KOPT-K1 (cell line): ENCODE results near the gene ELAPOR2.

Experiments used
- H3K27ac ChIP-seq: fragments of 200-600 bp; sonication (generic); 2 replicates; pipeline ENCODE4 v1.5.1; 2016; ENCODE audit warnings: antibody characterized with exemption, mild to moderate bottlenecking, low read depth, low read length; ENCODE audit not compliant: poor library complexity, severe bottlenecking
- H3K36me3 ChIP-seq: fragments of 200-600 bp; sonication (generic); 2 replicates; pipeline ENCODE4 v1.5.1; 2017; ENCODE audit warnings: antibody characterized with exemption, mild to moderate bottlenecking, low read length, moderate library complexity; ENCODE audit not compliant: insufficient read depth
- H3K9me3 ChIP-seq: fragments of 200-600 bp; sonication (generic); 2 replicates; pipeline ENCODE4 v1.5.1; 2017; ENCODE audit warnings: antibody characterized with exemption, low read length, mild to moderate bottlenecking; ENCODE audit not compliant: insufficient read depth, poor library complexity, severe bottlenecking

The ELAPOR2 gene

GRCh38 chr7:87027900-87028299 lies 31.6 kb downstream of the ELAPOR2 start:
- H3K9me3 ChIP-seq: peaks cover 4% of the 10 kb centered on the region
- no peak overlapping the region for H3K27ac ChIP-seq
- H3K36me3 ChIP-seq: no peaks in the 10 kb centered on the region

- Histone ChIP-seq H3K36me3 (no peaks in the 10 kb centered on the region), H3K27ac (no peak overlapping the region), H3K9me3 (peaks cover 4% of the 10 kb centered on the region)
Measured at GRCh38 chr7:87021285-87021684, 38.2 kb downstream of the ELAPOR2 start.

GRCh38 chr7:87016606-87017005 lies 42.8 kb downstream of the ELAPOR2 start:
- Histone ChIP-seq H3K27ac (no peak overlapping the region), H3K9me3 (no peaks in the 10 kb centered on the region), H3K36me3 (no peaks in the 10 kb centered on the region)

- H3K27ac ChIP-seq: no peak overlapping the region
- H3K9me3 ChIP-seq: no peaks in the 10 kb centered on the region
- no peaks in the 10 kb centered on the region for H3K36me3 ChIP-seq
Measured at GRCh38 chr7:87013840-87014190, 45.6 kb downstream of the ELAPOR2 start.

- H3K9me3 ChIP-seq: no peaks in the 10 kb centered on the region
- no peaks in the 10 kb centered on the region for H3K36me3 ChIP-seq
- no peak overlapping the region for H3K27ac ChIP-seq
Measured at GRCh38 chr7:87013136-87013839, 46.2 kb downstream of the ELAPOR2 start.
